SK-N-SH treated with all-trans-retinoic acid at 6 μM for 48 hours (cell line): ENCODE measurements around the gene SLC9A7.

ENCODE experiments used
- ATAC-seq: fragments of 200-7000 bp; cut with Tn5 transposase; 3 replicates; pipeline ENCODE4 v1.9.1; 2020; ENCODE audit warnings: mild to moderate bottlenecking, moderate library complexity
- ARNTL ChIP-seq: fragments of 450-650 bp; formaldehyde crosslinking; IDR thresholded peaks from 2 replicates; pipeline ENCODE4 v1.5.0; 2020; ENCODE audit warnings: low read depth, mild to moderate bottlenecking, moderate library complexity, borderline replicate concordance
- BACH2 ChIP-seq: fragments of 250-450 bp; sonication (Bioruptor Pico); IDR thresholded peaks from 2 replicates; pipeline ENCODE4 v1.9.0; 2021; ENCODE audit warnings: mild to moderate bottlenecking, borderline replicate concordance
- CSDC2 ChIP-seq: fragments of 250-450 bp; sonication (Bioruptor Pico); IDR thresholded peaks from 2 replicates; pipeline ENCODE4 v1.5.0; 2020; ENCODE audit warnings: mild to moderate bottlenecking, moderate library complexity
- ESRRG ChIP-seq: fragments of 250-450 bp; sonication (Bioruptor Pico); IDR thresholded peaks from 2 replicates; pipeline ENCODE4 v1.6.1; 2021; ENCODE audit warnings: mild to moderate bottlenecking
- GLIS3 ChIP-seq: fragments of 250-450 bp; sonication (Bioruptor Pico); IDR thresholded peaks from 2 replicates; pipeline ENCODE4 v1.5.0; 2020; ENCODE audit warnings: mild to moderate bottlenecking, moderate library complexity
- ISL1 ChIP-seq: fragments of 250-450 bp; sonication (Bioruptor Pico); IDR thresholded peaks from 2 replicates; pipeline ENCODE4 v2.1.2; 2022; ENCODE audit warnings: mild to moderate bottlenecking, moderate library complexity
- OSR1 ChIP-seq: fragments of 250-450 bp; sonication (Bioruptor Pico); IDR thresholded peaks from 2 replicates; pipeline ENCODE4 v1.8.0; 2022; ENCODE audit warnings: moderate library complexity, mild to moderate bottlenecking, inconsistent platforms
- PPARA ChIP-seq: fragments of 250-450 bp; sonication (Bioruptor Pico); IDR thresholded peaks from 2 replicates; pipeline ENCODE4 v1.5.0; 2020; ENCODE audit warnings: mild to moderate bottlenecking, borderline replicate concordance
- RARB ChIP-seq: fragments of 250-450 bp; sonication (Bioruptor Pico); IDR thresholded peaks from 2 replicates; pipeline ENCODE4 v1.8.0; 2021; ENCODE audit warnings: mild to moderate bottlenecking, moderate library complexity
- SNAI2 ChIP-seq: fragments of 250-450 bp; sonication (Bioruptor Pico); IDR thresholded peaks from 2 replicates; pipeline ENCODE4 v1.5.0; 2020; ENCODE audit warnings: mild to moderate bottlenecking, moderate library complexity
- TCF4 ChIP-seq: fragments of 250-450 bp; sonication (Bioruptor Pico); IDR thresholded peaks from 2 replicates; pipeline ENCODE4 v1.8.0; 2021; ENCODE audit warnings: mild to moderate bottlenecking, moderate library complexity, borderline replicate concordance
- TOX ChIP-seq: fragments of 250-450 bp; sonication (Bioruptor Pico); IDR thresholded peaks from 2 replicates; pipeline ENCODE4 v1.8.0; 2021; ENCODE audit warnings: mild to moderate bottlenecking, moderate library complexity, borderline replicate concordance
- ZC3H10 ChIP-seq: fragments of 250-450 bp; sonication (Bioruptor Pico); IDR thresholded peaks from 2 replicates; pipeline ENCODE4 v1.5.1; 2021; ENCODE audit warnings: mild to moderate bottlenecking, moderate library complexity
- ZFP3 ChIP-seq: fragments of 250-450 bp; sonication (Bioruptor Pico); IDR thresholded peaks from 2 replicates; pipeline ENCODE4 v1.5.0; 2020; ENCODE audit warnings: mild to moderate bottlenecking, moderate library complexity
- ZFP30 ChIP-seq: fragments of 450-650 bp; formaldehyde crosslinking; IDR thresholded peaks from 2 replicates; pipeline ENCODE4 v1.5.0; 2022; ENCODE audit warnings: mild to moderate bottlenecking, moderate library complexity
- ZNF565 ChIP-seq: fragments of 450-650 bp; formaldehyde crosslinking; conservative IDR thresholded peaks from 2 replicates; pipeline ENCODE4 v1.5.0; 2020; ENCODE audit warnings: low read depth, mild to moderate bottlenecking, moderate library complexity
- ZNF70 ChIP-seq: fragments of 450-650 bp; formaldehyde crosslinking; IDR thresholded peaks from 2 replicates; pipeline ENCODE4 v1.5.0; 2020; ENCODE audit warnings: mild to moderate bottlenecking, moderate library complexity
- ZNF8 ChIP-seq: fragments of 450-650 bp; formaldehyde crosslinking; IDR thresholded peaks from 2 replicates; pipeline ENCODE4 v1.5.0; 2020; ENCODE audit warnings: mild to moderate bottlenecking, moderate library complexity
- TF ChIP-seq, protein P1 (sequence below): fragments of 250-450 bp; sonication (Bioruptor Pico); IDR thresholded peaks from 2 replicates; pipeline ENCODE4 v1.8.0; 2020; ENCODE audit warnings: mild to moderate bottlenecking, moderate library complexity, borderline replicate concordance
- TF ChIP-seq, protein P2 (sequence below): fragments of 250-450 bp; sonication (Bioruptor Pico); IDR thresholded peaks from 2 replicates; pipeline ENCODE4 v1.5.0; 2020; ENCODE audit warnings: mild to moderate bottlenecking, moderate library complexity
- TF ChIP-seq, protein P3 (sequence below): fragments of 250-450 bp; sonication (Bioruptor Pico); IDR thresholded peaks from 2 replicates; pipeline ENCODE4 v1.8.0; 2021; ENCODE audit warnings: low read depth, mild to moderate bottlenecking, moderate library complexity, borderline replicate concordance
- TF ChIP-seq, protein P4 (sequence below): fragments of 250-450 bp; sonication (Bioruptor Pico); IDR thresholded peaks from 2 replicates; pipeline ENCODE4 v1.5.1; 2020; ENCODE audit warnings: low read depth, mild to moderate bottlenecking, moderate library complexity
- TF ChIP-seq, protein P5 (sequence below): fragments of 250-450 bp; sonication (Bioruptor Pico); IDR thresholded peaks from 2 replicates; pipeline ENCODE4 v1.5.1; 2021; ENCODE audit warnings: mild to moderate bottlenecking, moderate library complexity

SLC9A7 gene

DNA sequence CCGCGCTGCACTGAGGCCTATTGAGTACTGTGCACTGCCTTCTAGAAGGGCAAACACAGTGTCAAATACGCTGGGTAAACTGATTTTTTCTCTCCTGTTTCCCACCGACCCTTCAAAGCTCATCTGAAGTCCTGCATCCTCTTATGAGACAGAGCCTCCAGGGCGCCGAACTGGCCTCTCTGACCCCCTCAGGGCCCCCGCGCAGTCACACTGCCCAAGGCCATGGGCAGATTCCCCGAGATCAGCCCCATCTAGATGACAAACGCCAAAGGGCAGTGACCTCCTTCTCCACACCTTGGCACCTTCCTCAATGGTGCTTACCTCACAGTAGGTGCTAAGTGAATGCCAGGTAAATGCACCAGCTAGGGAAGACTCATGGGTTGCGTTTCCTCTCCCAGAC, 151.0 kb downstream of the SLC9A7 start:
- TF ChIP-seq ZC3H10 (no peak), ISL1 (CRISPR knock-in tag) (no peak), ZNF70 (CRISPR knock-in tag) (no peak), CSDC2 (CRISPR knock-in tag) (no peak), ARNTL (CRISPR knock-in tag) (no peak), PPARA (CRISPR knock-in tag) (no peak), ZFP3 (CRISPR knock-in tag) (no peak), TCF4 (no peak), GLIS3 (no peak), ZNF8 (CRISPR knock-in tag) (no peak), ZNF565 (CRISPR knock-in tag) (no peak), TOX (CRISPR knock-in tag) (no peak), ESRRG (CRISPR knock-in tag) (no peak)
- TF ChIP-seq, protein P1, sequence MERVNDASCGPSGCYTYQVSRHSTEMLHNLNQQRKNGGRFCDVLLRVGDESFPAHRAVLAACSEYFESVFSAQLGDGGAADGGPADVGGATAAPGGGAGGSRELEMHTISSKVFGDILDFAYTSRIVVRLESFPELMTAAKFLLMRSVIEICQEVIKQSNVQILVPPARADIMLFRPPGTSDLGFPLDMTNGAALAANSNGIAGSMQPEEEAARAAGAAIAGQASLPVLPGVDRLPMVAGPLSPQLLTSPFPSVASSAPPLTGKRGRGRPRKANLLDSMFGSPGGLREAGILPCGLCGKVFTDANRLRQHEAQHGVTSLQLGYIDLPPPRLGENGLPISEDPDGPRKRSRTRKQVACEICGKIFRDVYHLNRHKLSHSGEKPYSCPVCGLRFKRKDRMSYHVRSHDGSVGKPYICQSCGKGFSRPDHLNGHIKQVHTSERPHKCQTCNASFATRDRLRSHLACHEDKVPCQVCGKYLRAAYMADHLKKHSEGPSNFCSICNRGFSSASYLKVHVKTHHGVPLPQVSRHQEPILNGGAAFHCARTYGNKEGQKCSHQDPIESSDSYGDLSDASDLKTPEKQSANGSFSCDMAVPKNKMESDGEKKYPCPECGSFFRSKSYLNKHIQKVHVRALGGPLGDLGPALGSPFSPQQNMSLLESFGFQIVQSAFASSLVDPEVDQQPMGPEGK (CRISPR knock-in tag), result no peak
- TF ChIP-seq, protein P2, sequence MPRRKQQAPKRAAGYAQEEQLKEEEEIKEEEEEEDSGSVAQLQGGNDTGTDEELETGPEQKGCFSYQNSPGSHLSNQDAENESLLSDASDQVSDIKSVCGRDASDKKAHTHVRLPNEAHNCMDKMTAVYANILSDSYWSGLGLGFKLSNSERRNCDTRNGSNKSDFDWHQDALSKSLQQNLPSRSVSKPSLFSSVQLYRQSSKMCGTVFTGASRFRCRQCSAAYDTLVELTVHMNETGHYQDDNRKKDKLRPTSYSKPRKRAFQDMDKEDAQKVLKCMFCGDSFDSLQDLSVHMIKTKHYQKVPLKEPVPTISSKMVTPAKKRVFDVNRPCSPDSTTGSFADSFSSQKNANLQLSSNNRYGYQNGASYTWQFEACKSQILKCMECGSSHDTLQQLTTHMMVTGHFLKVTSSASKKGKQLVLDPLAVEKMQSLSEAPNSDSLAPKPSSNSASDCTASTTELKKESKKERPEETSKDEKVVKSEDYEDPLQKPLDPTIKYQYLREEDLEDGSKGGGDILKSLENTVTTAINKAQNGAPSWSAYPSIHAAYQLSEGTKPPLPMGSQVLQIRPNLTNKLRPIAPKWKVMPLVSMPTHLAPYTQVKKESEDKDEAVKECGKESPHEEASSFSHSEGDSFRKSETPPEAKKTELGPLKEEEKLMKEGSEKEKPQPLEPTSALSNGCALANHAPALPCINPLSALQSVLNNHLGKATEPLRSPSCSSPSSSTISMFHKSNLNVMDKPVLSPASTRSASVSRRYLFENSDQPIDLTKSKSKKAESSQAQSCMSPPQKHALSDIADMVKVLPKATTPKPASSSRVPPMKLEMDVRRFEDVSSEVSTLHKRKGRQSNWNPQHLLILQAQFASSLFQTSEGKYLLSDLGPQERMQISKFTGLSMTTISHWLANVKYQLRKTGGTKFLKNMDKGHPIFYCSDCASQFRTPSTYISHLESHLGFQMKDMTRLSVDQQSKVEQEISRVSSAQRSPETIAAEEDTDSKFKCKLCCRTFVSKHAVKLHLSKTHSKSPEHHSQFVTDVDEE (CRISPR knock-in tag), result no peak
- TF ChIP-seq, protein P3, sequence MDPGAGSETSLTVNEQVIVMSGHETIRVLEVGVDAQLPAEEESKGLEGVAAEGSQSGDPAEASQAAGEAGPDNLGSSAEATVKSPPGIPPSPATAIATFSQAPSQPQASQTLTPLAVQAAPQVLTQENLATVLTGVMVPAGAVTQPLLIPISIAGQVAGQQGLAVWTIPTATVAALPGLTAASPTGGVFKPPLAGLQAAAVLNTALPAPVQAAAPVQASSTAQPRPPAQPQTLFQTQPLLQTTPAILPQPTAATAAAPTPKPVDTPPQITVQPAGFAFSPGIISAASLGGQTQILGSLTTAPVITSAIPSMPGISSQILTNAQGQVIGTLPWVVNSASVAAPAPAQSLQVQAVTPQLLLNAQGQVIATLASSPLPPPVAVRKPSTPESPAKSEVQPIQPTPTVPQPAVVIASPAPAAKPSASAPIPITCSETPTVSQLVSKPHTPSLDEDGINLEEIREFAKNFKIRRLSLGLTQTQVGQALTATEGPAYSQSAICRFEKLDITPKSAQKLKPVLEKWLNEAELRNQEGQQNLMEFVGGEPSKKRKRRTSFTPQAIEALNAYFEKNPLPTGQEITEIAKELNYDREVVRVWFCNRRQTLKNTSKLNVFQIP (CRISPR knock-in tag), result no peak
- TF ChIP-seq, protein P4, sequence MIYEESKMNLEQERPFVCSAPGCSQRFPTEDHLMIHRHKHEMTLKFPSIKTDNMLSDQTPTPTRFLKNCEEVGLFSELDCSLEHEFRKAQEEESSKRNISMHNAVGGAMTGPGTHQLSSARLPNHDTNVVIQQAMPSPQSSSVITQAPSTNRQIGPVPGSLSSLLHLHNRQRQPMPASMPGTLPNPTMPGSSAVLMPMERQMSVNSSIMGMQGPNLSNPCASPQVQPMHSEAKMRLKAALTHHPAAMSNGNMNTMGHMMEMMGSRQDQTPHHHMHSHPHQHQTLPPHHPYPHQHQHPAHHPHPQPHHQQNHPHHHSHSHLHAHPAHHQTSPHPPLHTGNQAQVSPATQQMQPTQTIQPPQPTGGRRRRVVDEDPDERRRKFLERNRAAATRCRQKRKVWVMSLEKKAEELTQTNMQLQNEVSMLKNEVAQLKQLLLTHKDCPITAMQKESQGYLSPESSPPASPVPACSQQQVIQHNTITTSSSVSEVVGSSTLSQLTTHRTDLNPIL, result no peak
- TF ChIP-seq, all 23 proteins: peak for 0
- ATAC-seq, result no peak

DNA sequence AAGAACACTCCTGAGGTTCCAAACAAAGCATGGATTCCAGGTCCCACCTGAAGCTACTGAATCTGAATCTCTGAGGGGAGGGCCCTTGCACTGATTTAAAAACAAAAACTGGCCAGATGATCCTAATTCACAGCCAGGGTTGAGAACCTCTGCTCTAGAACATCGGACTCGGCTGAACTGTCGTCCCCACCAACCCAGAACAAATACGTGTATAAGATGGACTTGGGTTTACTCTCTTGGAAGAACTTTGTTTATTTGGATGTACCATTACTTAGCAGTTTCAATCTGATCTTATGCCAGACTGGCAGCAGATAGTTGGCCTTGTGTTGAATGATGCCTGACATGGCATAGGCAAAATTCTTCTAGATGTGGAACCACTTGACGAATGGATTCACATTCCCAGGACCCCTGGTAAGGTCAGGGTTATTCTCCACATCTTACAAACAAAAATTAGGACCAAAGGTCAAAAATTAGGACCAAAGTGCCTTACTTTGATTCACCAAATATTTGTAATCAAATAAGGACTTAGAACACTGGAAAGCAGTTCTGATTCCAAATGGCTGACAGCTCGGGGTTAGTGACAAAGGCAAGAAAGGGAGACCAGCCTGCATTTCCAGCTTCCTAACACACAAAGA, 156.3 kb downstream of the SLC9A7 start:
- TF ChIP-seq PPARA (CRISPR knock-in tag) (no peak), RARB (CRISPR knock-in tag) (no peak), ZNF8 (CRISPR knock-in tag) (no peak), ZFP30 (CRISPR knock-in tag) (no peak), OSR1 (CRISPR knock-in tag) (no peak), ARNTL (CRISPR knock-in tag) (no peak), ESRRG (CRISPR knock-in tag) (no peak), BACH2 (CRISPR knock-in tag) (no peak), ZNF70 (CRISPR knock-in tag) (no peak), TOX (CRISPR knock-in tag) (no peak), SNAI2 (no peak), ZC3H10 (no peak), TCF4 (no peak), CSDC2 (CRISPR knock-in tag) (no peak)
- TF ChIP-seq, protein P5, sequence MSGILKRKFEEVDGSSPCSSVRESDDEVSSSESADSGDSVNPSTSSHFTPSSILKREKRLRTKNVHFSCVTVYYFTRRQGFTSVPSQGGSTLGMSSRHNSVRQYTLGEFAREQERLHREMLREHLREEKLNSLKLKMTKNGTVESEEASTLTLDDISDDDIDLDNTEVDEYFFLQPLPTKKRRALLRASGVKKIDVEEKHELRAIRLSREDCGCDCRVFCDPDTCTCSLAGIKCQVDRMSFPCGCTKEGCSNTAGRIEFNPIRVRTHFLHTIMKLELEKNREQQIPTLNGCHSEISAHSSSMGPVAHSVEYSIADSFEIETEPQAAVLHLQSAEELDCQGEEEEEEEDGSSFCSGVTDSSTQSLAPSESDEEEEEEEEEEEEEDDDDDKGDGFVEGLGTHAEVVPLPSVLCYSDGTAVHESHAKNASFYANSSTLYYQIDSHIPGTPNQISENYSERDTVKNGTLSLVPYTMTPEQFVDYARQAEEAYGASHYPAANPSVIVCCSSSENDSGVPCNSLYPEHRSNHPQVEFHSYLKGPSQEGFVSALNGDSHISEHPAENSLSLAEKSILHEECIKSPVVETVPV, result no peak
- TF ChIP-seq, protein P2 (CRISPR knock-in tag), result no peak
- TF ChIP-seq, protein P4, result no peak
- no peak for ATAC-seq
